GM12878 (cell line): ENCODE measurements around the gene SLC39A2. TPM values are rescaled to one million over a fixed set of nuclear protein-coding genes. Genes with fewer than 3 reads are reported as not detected.

ENCODE experiments used
- ATAC-seq: fragments of 200-7000 bp; cut with Tn5 transposase; 3 replicates; pipeline ENCODE4 v1.9.1; 2020; ENCODE audit warnings: mild to moderate bottlenecking, moderate library complexity
- BruUV-seq: library from RNA; stranded (reverse); fragments of 400-500 nt; replicated peaks from 2 replicates; lab custom pipeline; 2021; lab: Mats Ljungman, UMichigan
- CTCF ChIA-PET: fragments of 300-600 bp; sonication (Branson Sonifier 250); formaldehyde crosslinking; extraction: SDS; loops from one replicate; lab custom pipeline; 2021; ENCODE audit warnings: inconsistent platforms; lab: Yijun Ruan, JAX
- POLR2A ChIA-PET: fragments of 350-600 bp; formaldehyde crosslinking; extraction: SDS; loops from one replicate; lab custom pipeline; 2021; ENCODE audit warnings: inconsistent platforms; lab: Charles Lee
- RAD21 ChIA-PET: fragments of 300-600 bp; sonication (Branson Sonifier 250); formaldehyde crosslinking; loops from one replicate; lab custom pipeline; 2023; ENCODE audit warnings: antibody characterized with exemption; ENCODE audit not compliant: unreplicated experiment; lab: Charles Lee
- SMC1A ChIA-PET: fragments of 300-600 bp; sonication (Branson Sonifier 250); formaldehyde crosslinking; loops from one replicate; lab custom pipeline; 2023; ENCODE audit not compliant: unreplicated experiment, uncharacterized antibody; lab: Charles Lee
- DNase-seq: peaks from one replicate; pipeline ENCODE4 v3.0.0-alpha.2; 2011; ENCODE audit warnings: low read depth, low spot score
- FAIRE-seq: peaks from 3 replicates; lab custom pipeline; 2011; peaks lifted over from hg19 to GRCh38; lab: Jason Lieb, UNC
- H2AFZ ChIP-seq: 2 replicates; pipeline ENCODE4 v1.6.0; 2011; ENCODE audit warnings: low read depth, low read length, control low read depth; ENCODE audit not compliant: control insufficient read depth
- H3K27ac ChIP-seq: 2 replicates; pipeline ENCODE4 v1.5.1; 2011; ENCODE audit warnings: control low read depth; ENCODE audit not compliant: control insufficient read depth, insufficient read depth
- H3K27me3 ChIP-seq, 2 experiments: replicated peaks in 1 of 2; 2 replicates each; pipeline versions ENCODE4 v1.6.0 to v1.6.1; 2011; ENCODE audit warnings: low read length in 1 of 2; ENCODE audit not compliant: control insufficient read depth in 2 of 2, insufficient read depth in 2 of 2
- H3K36me3 ChIP-seq, 2 experiments: 2 replicates each; pipeline ENCODE4 v1.5.1; 2011; ENCODE audit warnings: low read length in 1 of 2; ENCODE audit not compliant: control insufficient read depth in 2 of 2, insufficient read depth in 2 of 2
- H3K4me1 ChIP-seq: 2 replicates; pipeline ENCODE4 v1.6.1; 2011; ENCODE audit warnings: mild to moderate bottlenecking, low read length, moderate library complexity, mixed read lengths; ENCODE audit not compliant: control insufficient read depth, insufficient read depth
- H3K4me2 ChIP-seq: 2 replicates; pipeline ENCODE4 v1.6.0; 2011; ENCODE audit warnings: control low read depth; ENCODE audit not compliant: control insufficient read depth, insufficient read depth
- H3K4me3 ChIP-seq: fragments of 200-600 bp; sonication (generic); 2 replicates; pipeline ENCODE4 v1.5.1; 2016
- H3K79me2 ChIP-seq: 2 replicates; pipeline ENCODE4 v1.6.0; 2011; ENCODE audit warnings: low read length; ENCODE audit not compliant: control insufficient read depth, insufficient read depth
- H3K9ac ChIP-seq: 2 replicates; pipeline ENCODE4 v1.8.0; 2011; ENCODE audit warnings: low read length, control low read depth, mixed read lengths; ENCODE audit not compliant: control insufficient read depth, insufficient read depth
- H3K9me3 ChIP-seq: replicated peaks from 3 replicates; pipeline ENCODE4 v1.5.1; 2011; ENCODE audit warnings: mild to moderate bottlenecking, low read length; ENCODE audit not compliant: control insufficient read depth, insufficient read depth
- H4K20me1 ChIP-seq: 2 replicates; pipeline ENCODE4 v1.6.0; 2011; ENCODE audit not compliant: control insufficient read depth, insufficient read depth
- ATF3 ChIP-seq: IDR thresholded peaks from 2 replicates; pipeline ENCODE4 v1.6.1; 2011; ENCODE audit warnings: low read depth, mild to moderate bottlenecking, low read length, moderate library complexity, borderline replicate concordance; ENCODE audit errors: extremely low read depth
- BCLAF1 ChIP-seq: fragments of 450-650 bp; IDR thresholded peaks from 2 replicates; pipeline ENCODE4 v1.6.1; 2017; ENCODE audit warnings: antibody characterized with exemption, mild to moderate bottlenecking, moderate library complexity
- BHLHE40 ChIP-seq, 2 experiments: fragments of 450-650 bp in 1 of 2; IDR thresholded peaks; 2 replicates each; pipeline ENCODE4 v1.6.1; 2011 to 2017; ENCODE audit warnings: low read depth in 2 of 2, borderline replicate concordance in 1 of 2, improper control_type of control experiment in 1 of 2, low read length in 1 of 2, mild to moderate bottlenecking in 1 of 2
- BMI1 ChIP-seq: fragments of 450-650 bp; IDR thresholded peaks from 2 replicates; pipeline ENCODE4 v1.6.1; 2016; ENCODE audit warnings: mild to moderate bottlenecking, moderate library complexity, borderline replicate concordance
- CBFB ChIP-seq: IDR thresholded peaks from 2 replicates; pipeline ENCODE4 v1.6.1; 2016; ENCODE audit warnings: antibody characterized with exemption, low read depth
- CHD1 ChIP-seq: IDR thresholded peaks from 2 replicates; pipeline ENCODE4 v1.6.1; 2012; ENCODE audit warnings: low read depth, low read length, improper control_type of control experiment
- DPF2 ChIP-seq: fragments of 450-650 bp; IDR thresholded peaks from 2 replicates; pipeline ENCODE4 v1.6.1; 2017; ENCODE audit warnings: mild to moderate bottlenecking
- ELK1 ChIP-seq: IDR thresholded peaks from 2 replicates; pipeline ENCODE4 v1.6.1; 2012; ENCODE audit warnings: low read depth, low read length, improper control_type of control experiment
- EP300 ChIP-seq, 2 experiments: fragments of 150-350 bp in 1 of 2; IDR thresholded peaks; 2 replicates each; pipeline ENCODE4 v1.6.1; 2011 to 2012; ENCODE audit warnings: low read depth in 2 of 2, low read length in 2 of 2, borderline replicate concordance in 1 of 2, improper control_type of control experiment in 1 of 2, inconsistent platforms in 1 of 2; ENCODE audit not compliant: control insufficient read depth in 1 of 2
- HDAC2 ChIP-seq: fragments of 200-600 bp; sonication (generic); IDR thresholded peaks from 2 replicates; pipeline ENCODE4 v1.6.1; 2017
- HDGF ChIP-seq: fragments of 450-650 bp; IDR thresholded peaks from 2 replicates; pipeline ENCODE4 v1.6.1; 2016; ENCODE audit warnings: antibody characterized with exemption
- MTA3 ChIP-seq: IDR thresholded peaks from 2 replicates; pipeline ENCODE4 v1.6.1; 2012; ENCODE audit warnings: low read length, inconsistent platforms, borderline replicate concordance
- MYC ChIP-seq: IDR thresholded peaks from 2 replicates; pipeline ENCODE4 v1.6.1; 2011; ENCODE audit warnings: mild to moderate bottlenecking, low read length, moderate library complexity, inconsistent platforms; ENCODE audit not compliant: insufficient read depth, insufficient replicate concordance, insufficient read length, severe bottlenecking
- NFYA ChIP-seq: IDR thresholded peaks from 2 replicates; pipeline ENCODE4 v1.6.1; 2011; ENCODE audit warnings: low read depth, mild to moderate bottlenecking, low read length, improper control_type of control experiment, borderline replicate concordance
- NR2F1 ChIP-seq: fragments of 450-650 bp; conservative IDR thresholded peaks from 2 replicates; pipeline ENCODE4 v1.6.1; 2017; ENCODE audit warnings: mild to moderate bottlenecking
- PML ChIP-seq: IDR thresholded peaks from 2 replicates; pipeline ENCODE4 v1.6.1; 2012; ENCODE audit warnings: low read length, inconsistent platforms
- STAT1 ChIP-seq: fragments of 450-650 bp; conservative IDR thresholded peaks from 2 replicates; pipeline ENCODE4 v1.6.1; 2014; ENCODE audit warnings: antibody characterized with exemption, mild to moderate bottlenecking
- TBL1XR1 ChIP-seq: IDR thresholded peaks from 2 replicates; pipeline ENCODE4 v1.6.1; 2012; ENCODE audit warnings: low read depth, low read length, improper control_type of control experiment
- TCF7 ChIP-seq: IDR thresholded peaks from 2 replicates; pipeline ENCODE4 v1.6.1; 2014; ENCODE audit warnings: antibody characterized with exemption, borderline replicate concordance
- USF1 ChIP-seq: IDR thresholded peaks from 2 replicates; pipeline ENCODE4 v1.6.1; 2011; ENCODE audit warnings: borderline replicate concordance, low read depth, mild to moderate bottlenecking, moderate library complexity, mixed read lengths, low read length; ENCODE audit not compliant: insufficient read depth; ENCODE audit errors: extremely low read length
- WGBS: methylation state at CpG from one replicate; pipeline ENCODE4 v1.1.6; 2016; ENCODE audit warnings: low lambda C conversion rate; ENCODE audit not compliant: insufficient replicate concordance, insufficient coverage; ENCODE audit errors: missing lambda C conversion rate; 5-methylcytosine and 5-hydroxymethylcytosine counted together
- in situ Hi-C: fragments of 300-500 bp; cut with MboI; formaldehyde crosslinking; loops from 9 replicates; pipeline ENCODE4 v1.14.3; 2018; ENCODE audit warnings: mixed read lengths
- intact Hi-C: fragments of 100-400 bp; cut with micrococcal nuclease; formaldehyde crosslinking; loops from one replicate; pipeline ENCODE4 v1.14.2; 2022; ENCODE audit not compliant: unreplicated experiment
- polyA plus RNA-seq, 11 experiments: library from polyadenylated mRNA; depleted of rRNA in 4 of 11; unstranded in 6 of 11; stranded (reverse) in 5 of 11; fragments of >200 nt; fragmentation: Nextera tagmentation in 4 of 11; fragmentation: Illumina TruSeq in 1 of 11; extraction: Ambion mirVana in 4 of 11; extraction: Trizol in 1 of 11; gene quantifications; 1 replicate in 1 of 11; 2 replicates in 10 of 11; pipeline versions ENCODE4 v1.2.1 to v1.2.3, GENCODE V29; 2011 to 2016; ENCODE audit warnings: inconsistent platforms in 2 of 11, missing spikeins in 2 of 11, low read depth in 1 of 11
- total RNA-seq, 4 experiments: library from RNA; depleted of rRNA in 3 of 4; stranded (reverse); fragments of >200 nt in 3 of 4; fragmentation: Illumina TruSeq in 1 of 4; extraction: Trizol in 1 of 4; gene quantifications; 2 replicates each; pipeline versions ENCODE4 v1.2.1 to v1.2.3, GENCODE V29; 2013 to 2021

SLC39A2 gene
- total and polyA plus RNA-seq, 10 of the 15 experiments (the other 5 are each of a cell fraction or from before 2014, with no cell fraction given): 0.06 to 0.14 (median 0.11) TPM; not detected in 6

- no peak for ATAC-seq
- peaks cover 15 to 21% of the 10 kb centered on the region in 2 experiments for H3K27me3 ChIP-seq
- no peaks in the 10 kb centered on the region for H4K20me1 ChIP-seq
- no peak overlapping the region for H2AFZ ChIP-seq
- in situ Hi-C loops: no loop called here
- 27% methylated on average over 5 of the region's 5 CpGs for WGBS
- no peak overlapping the region for H3K4me3 ChIP-seq
- BruUV-seq: no TSS peak
- intact Hi-C loops: no loop called here
- ChIA-PET CTCF (interaction anchor here (1.4 to 1.9 kb wide), 2 partner anchors 8 to 70 kb away, joined by 3 to 6 read pairs; no protein-coding TSS in a partner anchor), RAD21 (interaction anchor here (1.4 kb wide), 1 partner anchor 82 kb away, joined by 3 read pairs; no protein-coding TSS in a partner anchor), SMC1A (interaction anchor here (1.3 kb wide), 1 partner anchor 8 kb away, joined by 4 read pairs; no protein-coding TSS in a partner anchor), POLR2A (no interaction called here)
- H3K27ac ChIP-seq: no peak overlapping the region
- H3K9me3 ChIP-seq: no peaks in the 10 kb centered on the region
- H3K79me2 ChIP-seq: no peaks in the 10 kb centered on the region
- no peak for DNase-seq
- TF ChIP-seq HDGF (no peak), DPF2 (no peak), BCLAF1 (no peak), ELK1 (no peak), EP300 (IDR thresholded peaks at IDR 0.05; ENCODE audit: borderline replicate concordance in 1 of 2, control insufficient read depth in 1 of 2, low read depth in 2 of 2, low read length in 2 of 2) (no peak), TCF7 (no peak), MYC (no peak), NR2F1 (no peak), CHD1 (no peak), USF1 (no peak), STAT1 (no peak), ATF3 (no peak), BMI1 (no peak), PML (no peak), NFYA (no peak), TBL1XR1 (no peak), MTA3 (no peak), BHLHE40 (IDR thresholded peaks at IDR 0.05; ENCODE audit: borderline replicate concordance in 1 of 2, low read depth in 2 of 2, low read length in 1 of 2) (no peak), HDAC2 (no peak), CBFB (no peak)
- no peaks in the 10 kb centered on the region for H3K36me3 ChIP-seq
- peaks cover 4% of the 10 kb centered on the region; the same call in 1 of the 2 replicates for H3K4me1 ChIP-seq
- no peak overlapping the region for H3K9ac ChIP-seq
- no peak for FAIRE-seq
- H3K4me2 ChIP-seq: no peak overlapping the region
Observed at GRCh38 chr14:21022686-21023085, 23.6 kb downstream of the SLC39A2 start.
